T1000 (cell line): ENCODE measurements around the gene CDH4.

Source experiments
- DNase-seq: peaks from one replicate; lab custom pipeline; 2025; ENCODE audit warnings: mixed read lengths; lab: John Stamatoyannopoulos, UW

The CDH4 gene

GRCh38 chr20:61251529-61252393, at the start of gene CDH4:
CDH4 (plus strand) TSS chr20:61252261.
- DNase-seq: no peak

DNA sequence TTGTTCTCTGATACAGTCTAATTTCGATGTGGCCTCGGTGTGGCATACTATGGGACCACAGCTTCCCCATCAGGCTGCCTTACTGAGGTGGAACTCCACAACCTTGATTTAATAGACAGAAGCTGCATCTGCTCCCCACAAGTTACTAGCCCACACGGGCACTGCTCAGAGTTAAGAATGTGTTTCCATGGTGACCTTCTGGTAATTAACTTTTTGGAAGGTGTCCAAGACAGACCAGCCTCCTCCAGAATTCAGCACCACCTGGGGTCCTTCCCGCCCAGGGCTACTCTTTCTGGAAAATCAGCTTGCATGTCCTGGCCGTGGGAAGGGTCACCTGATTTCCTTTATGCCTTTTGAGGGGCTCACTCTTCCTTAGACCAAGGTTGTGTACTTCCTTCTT, 48.7 kb upstream of the CDH4 start:
- no peak for DNase-seq

DNA sequence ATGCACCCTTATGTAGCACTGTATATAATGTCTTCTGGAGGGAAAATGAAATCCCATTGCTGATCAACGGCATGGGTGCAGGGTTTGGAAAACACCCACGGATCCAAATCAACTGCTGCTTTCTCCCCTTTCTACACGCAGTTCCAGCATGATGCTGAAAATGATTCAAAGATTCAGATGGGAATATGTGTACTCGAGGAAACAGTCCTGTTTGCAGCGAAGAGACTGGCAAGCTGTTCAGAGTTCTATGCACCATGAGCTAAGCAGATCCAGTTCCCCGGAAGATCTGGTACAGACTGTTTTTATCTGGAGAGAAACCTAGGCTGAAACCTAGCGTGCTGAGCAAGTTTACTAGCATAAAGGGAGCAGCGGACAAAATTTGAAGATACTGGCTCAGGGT, 47.9 kb upstream of the CDH4 start:
- no peak for DNase-seq

DNA sequence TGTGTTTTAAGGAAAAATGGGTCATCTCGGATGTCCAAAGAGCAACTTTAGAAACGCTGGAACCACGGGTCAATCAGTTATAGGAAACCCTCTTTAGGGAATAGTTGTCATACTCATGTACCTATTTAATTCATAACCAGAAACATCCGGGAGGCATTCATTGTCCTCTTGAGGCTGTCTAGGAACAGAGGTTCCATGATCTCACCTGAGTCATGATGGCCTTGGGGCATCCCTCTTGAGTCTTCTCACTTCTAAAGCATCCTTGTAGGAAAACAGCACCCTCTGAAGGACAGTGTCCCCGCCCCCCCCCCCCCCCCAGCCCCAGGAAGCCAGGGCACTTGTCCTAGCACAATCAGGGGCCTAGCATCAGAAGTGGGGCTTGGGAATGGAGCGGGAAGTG, 46.3 kb upstream of the CDH4 start:
- no peak for DNase-seq

- no peak for DNase-seq
Observed at GRCh38 chr20:61210862-61211261, 41.2 kb upstream of the CDH4 start.

DNA sequence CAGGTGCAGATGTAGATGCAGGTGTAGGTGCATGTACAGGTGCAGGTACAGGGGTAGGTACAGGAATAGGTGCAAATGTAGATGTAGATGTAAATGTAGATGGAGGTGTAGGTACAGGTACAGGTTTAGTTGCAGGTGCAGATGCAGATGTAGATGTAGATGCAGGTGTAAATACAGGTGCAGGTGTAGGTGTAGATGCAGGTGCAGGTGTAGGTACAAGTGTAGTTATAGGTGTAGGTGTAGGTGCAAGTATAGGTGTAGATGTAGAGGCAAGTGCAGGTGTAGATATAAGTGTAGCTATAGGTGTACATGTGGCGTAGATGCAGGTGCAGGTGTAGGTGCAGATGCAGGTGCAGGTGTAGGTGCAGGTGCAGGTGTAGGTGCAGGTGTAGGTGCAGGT, 34.2 kb upstream of the CDH4 start:
- DNase-seq: no peak

DNA sequence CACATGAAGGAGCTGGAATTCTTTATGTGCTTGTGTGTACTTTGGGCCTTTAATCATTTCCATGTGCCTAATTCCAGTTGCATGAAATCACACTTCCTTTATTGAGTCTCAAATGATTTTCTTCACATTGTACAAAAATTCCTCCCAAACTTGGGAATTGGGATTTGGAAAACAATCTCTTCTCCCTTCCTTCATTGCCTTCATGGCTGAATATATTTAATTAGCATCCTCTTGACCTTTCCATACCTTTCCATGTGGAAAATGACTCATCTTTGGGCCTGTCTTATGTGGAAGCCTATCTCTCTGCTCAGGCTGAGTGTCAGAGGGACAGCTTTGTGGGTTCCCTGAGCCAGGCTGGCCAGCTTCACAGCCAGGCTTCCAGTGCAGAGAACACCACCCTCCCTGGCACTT, 33.0 kb upstream of the CDH4 start:
- no peak for DNase-seq

DNA sequence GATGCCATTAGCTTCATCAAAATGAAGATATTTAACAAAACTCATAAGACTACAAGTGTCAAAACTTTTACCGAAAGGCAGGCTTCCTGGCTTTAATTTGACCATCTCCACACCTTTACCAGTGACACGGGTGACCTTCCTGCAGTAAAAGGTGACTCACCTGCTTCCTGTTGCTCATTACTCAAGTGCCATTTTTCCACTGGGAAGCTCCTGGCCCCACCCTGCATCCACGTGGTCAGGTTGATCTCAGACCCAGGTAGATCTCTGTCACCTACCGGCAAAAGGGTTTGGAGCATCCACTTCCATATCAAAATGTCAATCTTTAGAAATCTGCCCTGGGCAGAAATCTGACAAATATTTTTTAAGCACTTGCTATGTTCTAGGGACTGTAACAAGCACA, 31.9 kb upstream of the CDH4 start:
- DNase-seq: no peak

- no peak for DNase-seq
Observed at GRCh38 chr20:61220626-61221325, 31.3 kb upstream of the CDH4 start.

DNA sequence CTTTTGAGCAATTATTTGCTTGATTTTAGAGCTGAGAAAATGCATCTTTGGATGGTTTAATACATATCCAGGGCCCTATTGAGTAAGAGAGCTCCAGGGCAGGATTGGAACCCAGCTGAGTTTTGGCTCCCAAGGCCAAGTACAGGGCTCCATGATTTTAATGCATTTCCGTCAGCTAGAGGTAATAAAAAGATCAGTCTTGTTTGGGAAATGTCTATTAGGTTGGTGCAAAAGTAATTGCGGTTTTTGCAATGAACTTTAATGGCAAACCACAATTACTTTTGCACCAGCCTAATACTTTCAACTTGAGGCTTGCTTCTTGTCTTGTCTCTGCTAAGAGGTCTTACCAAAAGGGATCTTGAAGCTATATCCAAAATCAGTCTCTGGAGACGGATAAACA, 29.4 kb upstream of the CDH4 start:
- DNase-seq: no peak

DNA sequence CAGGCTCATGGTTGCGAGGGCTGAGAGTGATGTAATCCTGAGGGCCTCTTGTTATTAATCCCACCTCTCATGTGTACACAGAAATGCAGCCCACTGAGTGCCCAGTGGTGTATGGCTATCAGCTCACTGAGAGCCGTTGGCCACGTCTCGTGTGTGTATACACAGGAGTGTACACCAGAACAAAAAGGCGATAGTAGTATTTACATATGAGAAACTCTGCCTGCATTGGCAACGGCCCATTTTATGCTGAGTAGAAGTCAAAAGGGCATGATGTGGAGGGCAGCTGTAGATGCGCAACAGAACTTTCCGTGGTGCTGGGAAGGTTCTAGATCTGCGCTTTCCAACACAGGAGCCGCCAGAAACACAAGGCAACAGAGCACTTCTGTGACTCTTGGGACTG, 28.9 kb upstream of the CDH4 start:
- no peak for DNase-seq

DNA sequence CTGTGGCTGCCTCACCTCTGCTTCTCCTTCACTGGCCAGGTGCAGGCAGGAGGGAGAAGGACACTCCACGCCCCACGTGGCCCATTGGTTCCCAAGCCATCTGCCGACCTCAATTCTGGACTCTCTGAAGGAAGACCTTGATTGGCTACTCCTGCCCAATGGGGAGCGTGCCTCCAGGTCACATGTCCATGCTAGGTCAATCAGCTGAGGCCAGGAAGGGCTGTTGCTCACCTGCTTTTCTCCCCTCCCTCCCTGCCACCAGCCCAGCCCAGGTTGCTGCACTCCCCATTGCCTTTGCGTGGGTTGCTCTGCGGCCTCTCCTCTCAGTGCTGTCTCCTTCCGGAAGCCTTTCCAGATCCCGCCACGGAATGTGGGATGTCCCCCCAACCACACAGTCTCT, 21.9 kb upstream of the CDH4 start:
- no peak for DNase-seq

DNA sequence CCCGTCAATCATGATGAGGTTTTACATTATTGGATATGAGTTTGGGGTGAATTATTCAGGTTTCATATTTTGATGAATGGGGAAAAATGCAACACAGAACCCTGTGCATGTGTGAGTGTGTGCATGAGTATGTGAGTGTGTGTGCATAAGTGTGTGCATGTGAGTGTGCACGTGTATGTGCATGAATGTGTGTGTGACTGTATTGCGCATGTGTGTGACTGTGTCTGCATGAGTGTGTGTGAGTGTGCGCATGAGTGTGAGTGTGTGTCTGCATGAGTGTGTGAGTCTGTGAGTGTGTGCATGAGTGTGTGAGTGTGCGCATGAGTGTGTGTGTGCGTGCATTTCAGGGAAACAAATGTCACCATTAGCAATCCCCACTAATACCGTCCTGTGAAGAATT, 18.5 kb upstream of the CDH4 start:
- DNase-seq: no peak

DNA sequence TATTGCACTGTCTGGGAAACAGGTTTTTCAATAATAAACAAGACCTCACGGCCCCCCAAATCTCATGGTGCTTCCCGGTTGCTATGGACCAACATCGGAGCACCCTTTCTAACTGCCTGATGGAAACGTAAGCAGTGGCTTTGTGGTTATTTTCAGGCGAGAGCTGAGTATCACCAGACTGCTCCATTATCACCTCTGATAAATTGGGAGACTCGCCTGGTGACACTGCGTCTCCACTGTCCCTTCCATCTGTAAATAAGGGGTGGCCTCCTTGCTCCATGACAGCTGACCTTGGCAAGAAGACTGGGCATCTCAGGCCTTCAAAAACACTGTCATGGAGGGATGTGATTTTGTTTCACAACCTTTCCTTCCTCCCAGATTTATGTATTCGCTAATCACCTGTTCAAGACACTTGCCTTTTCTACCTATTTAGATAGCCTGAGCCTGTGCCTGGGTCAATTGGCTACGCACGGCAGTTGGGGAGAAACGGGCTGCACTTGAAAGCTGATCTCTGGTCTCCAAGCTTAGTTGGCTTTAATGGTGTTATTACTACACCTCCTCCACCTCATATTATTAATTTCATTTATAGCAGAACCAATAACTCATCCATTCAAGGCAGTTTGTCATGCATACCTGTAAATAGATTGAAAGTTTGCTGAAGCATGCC, 17.7 kb upstream of the CDH4 start:
- no peak for DNase-seq

DNA sequence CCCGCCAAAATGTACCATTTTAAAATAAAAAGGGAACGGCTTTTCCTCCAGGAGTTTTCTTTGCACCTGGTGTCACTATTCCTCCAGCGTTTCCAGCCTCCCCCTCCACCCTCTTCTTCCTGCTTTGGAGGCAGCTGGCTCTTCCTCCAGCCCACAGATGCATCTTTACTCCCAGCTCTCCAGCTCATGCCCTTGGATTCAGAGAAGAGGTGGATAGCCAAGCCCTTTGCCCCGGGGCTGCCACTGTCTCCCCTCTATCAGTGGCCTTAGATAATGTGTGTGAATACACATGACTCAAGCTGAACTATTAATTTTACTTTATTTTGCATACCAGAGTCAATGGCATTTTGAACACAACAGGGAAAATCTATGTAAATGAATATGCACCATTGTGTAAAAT, 15.3 kb upstream of the CDH4 start:
- no peak for DNase-seq

DNA sequence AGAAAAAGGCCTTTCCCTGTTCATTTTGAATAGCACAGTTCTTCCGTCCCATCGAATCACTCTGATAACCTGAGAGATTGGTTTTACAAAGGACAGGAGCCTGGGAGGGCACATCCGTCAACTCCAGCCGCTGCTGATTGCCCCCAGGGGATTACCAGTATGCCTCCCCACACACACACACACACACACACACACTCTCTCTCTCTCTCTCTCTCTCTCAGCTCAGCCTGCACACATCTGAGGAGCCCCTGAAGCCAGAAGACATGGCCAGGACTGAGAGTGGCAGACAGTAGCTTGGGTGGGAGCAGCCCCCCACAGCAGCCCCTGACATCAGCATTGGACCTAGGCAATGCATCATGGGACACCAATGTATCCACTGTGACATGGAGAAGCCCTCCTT, 13.2 kb upstream of the CDH4 start:
- DNase-seq: no peak

- DNase-seq: no peak
Observed at GRCh38 chr20:61240814-61241213, 11.2 kb upstream of the CDH4 start.

GRCh38 chr20:61244213-61244612, 7.8 kb upstream of the CDH4 start:
- no peak for DNase-seq

GRCh38 chr20:61246269-61246668, 5.8 kb upstream of the CDH4 start:
- DNase-seq: no peak

DNA sequence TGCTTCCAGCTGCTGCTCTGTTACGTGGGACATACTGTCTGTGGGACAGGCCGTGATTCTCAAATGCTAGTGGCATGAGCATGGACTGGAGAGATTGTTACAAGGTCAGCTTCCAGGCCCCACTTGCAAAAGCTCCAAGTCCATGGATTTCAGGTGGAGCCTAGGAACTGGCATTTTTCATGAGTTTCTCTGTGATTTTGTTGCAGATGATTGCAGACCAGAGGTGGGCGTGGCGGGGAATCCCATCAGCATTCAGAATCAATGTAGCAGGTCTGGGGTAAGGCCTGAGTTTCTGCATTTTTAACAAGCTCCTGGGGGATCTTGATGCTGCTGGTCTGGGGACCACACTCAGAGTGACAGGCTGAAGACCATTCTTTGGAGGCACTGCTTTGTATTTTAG, 2.4 kb upstream of the CDH4 start:
- no peak for DNase-seq

- no peak for DNase-seq
Observed at GRCh38 chr20:61252601-61253263, 671 bp downstream of the CDH4 start.

- no peak for DNase-seq
Observed at GRCh38 chr20:61253264-61253639, 1.2 kb downstream of the CDH4 start.
